Measurements from ENCODE around the gene CCR2.
"Not testable (repeated sequence)": the region's sequence is repeated elsewhere in the genome, so short reads cannot be mapped to it uniquely, and the experiment has no call there.

The CCR2 gene

GRCh38 chr3:46400000-46400734 is 46.3 kb downstream of the CCR2 start:
- DNase-seq (ENCODE audit: insufficient read length, low spot score) (no peak), FAIRE-seq (no peak)

- FAIRE-seq: no peak
These were observed 46.9 kb downstream of the CCR2 start for GRCh38 chr3:46400846-46401245.

DNA sequence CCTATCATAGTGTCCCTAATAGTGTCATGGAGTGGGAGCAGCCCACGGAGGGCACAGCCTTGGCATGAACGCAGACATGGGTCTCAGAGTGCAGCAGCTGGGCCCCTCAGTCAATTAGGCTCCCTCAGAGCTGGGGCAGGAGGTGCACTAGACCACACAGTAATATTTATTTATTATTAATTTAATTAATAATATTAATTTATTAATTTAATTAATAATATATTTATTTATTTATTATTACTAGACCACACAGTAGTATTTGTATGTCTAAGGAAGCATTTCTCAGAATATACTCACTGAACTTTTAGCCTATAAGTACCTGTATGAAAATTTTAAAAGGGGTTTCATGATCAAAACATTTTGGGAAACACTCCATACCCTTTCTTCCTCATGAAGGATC is 47.7 kb downstream of the CCR2 start:
- FAIRE-seq: no peak

More at GRCh38 chr3:46400846-46401245, 46.9 kb downstream of the CCR2 start:
- no peak for DNase-seq (ENCODE audit: insufficient read length, low spot score)

DNA sequence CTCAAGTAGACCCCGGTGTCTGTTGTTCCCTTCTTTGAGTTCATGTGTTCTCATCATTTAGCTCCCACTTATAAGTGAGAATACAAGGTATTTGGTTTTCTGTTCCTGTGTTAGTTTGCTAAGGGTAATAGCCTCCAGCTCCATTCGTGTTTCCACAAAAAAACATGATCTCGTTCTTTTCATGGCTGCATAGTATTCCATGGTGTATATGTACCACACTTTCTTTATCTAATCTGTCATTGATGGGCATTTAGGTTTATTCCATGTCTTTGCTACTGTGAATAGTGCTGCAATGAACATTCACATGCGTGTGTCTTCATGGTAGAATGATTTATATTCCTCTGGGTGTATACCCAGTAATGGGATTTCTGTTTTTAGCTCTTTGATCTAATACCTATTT is 49.0 kb downstream of the CCR2 start:
- FAIRE-seq; DNase-seq (ENCODE audit: insufficient read length, low spot score): not testable (repeated sequence)

More for the DNA sequence above, 47.7 kb downstream of the CCR2 start:
- DNase-seq (ENCODE audit: insufficient read length, low spot score): no peak

DNA sequence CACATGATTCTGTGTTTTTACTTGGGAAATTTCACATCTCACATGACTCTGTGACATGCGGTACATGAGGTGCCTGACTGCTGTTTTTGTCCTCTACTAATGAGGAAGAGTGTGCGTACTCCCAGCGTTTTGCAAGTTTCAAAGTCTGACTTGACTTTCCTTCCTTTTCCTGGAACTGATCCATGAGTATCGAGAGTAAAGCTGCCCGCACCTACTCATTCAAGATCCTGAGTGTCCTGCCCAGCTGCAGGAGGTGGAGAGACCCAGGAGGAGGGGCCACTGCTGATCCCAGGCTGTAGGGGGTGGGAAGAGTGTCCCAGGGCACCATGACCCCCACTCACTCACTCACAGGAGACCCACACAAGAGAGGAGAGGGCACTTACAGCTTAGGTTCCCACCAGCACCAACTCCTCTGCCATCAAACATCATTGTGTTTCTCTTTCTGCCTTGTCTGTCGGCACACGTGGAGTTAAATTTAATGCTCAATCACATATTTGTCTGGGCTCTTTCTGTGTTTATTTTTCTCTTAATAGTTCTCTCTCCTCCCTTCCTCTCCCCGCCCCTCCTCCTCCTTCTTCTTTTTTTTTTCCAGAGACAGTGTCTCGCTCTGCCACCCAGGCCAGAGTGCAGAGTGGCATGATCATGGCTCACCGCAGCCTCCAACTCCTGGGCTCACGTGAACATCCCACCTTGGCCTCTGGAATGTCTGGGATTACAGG is 51.5 kb downstream of the CCR2 start:
- no peak for DNase-seq (ENCODE audit: insufficient read length, low spot score)
- FAIRE-seq: no peak

DNA sequence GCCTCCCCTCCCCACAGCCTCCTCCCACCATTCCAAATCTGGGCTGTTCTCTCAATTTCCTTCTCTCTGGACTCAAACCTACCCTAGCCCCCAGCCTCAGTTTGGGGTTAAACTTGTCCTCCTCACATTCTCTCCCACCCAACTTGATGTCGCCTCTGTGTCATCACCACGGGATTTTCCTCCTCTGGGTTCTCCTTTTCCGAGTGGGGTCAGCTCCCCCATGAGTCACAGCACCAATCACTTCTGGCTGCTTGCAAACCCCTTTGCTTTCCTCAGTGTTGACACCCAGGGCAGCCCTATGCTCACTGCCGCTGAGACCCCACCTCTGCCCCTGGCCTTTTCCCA is 52.5 kb downstream of the CCR2 start:
- DNase-seq (ENCODE audit: insufficient read length, low spot score) (no peak), FAIRE-seq (no peak)

GRCh38 chr3:46406788-46407611 is 53.1 kb downstream of the CCR2 start, which contains the start of the genes CCR5AS and CCRL2:
Gene CCR5AS (minus strand): TSS chr3:46407066.
Gene CCRL2 (plus strand): TSS chr3:46407259. CDS start chr3:46408080, 821 bp downstream.
- peak; percentile 40 for DNase-seq (ENCODE audit: insufficient read length, low spot score)
- peak; percentile 72 for FAIRE-seq

DNA sequence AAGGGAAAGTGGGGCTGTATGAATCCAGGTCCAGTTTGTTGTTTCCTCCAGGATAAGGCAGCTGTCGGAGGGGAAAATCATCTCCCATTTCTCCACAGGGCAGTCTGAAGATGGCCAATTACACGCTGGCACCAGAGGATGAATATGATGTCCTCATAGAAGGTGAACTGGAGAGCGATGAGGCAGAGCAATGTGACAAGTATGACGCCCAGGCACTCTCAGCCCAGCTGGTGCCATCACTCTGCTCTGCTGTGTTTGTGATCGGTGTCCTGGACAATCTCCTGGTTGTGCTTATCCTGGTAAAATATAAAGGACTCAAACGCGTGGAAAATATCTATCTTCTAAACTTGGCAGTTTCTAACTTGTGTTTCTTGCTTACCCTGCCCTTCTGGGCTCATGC is 54.1 kb downstream of the CCR2 start:
- no peak for FAIRE-seq

GRCh38 chr3:46408853-46409252 is 54.9 kb downstream of the CCR2 start:
- no peak for DNase-seq (ENCODE audit: insufficient read length, low spot score)
- no peak for FAIRE-seq

More for the DNA sequence above, 54.1 kb downstream of the CCR2 start:
- DNase-seq (ENCODE audit: insufficient read length, low spot score): no peak

GRCh38 chr3:46409739-46410489 is 56.0 kb downstream of the CCR2 start:
- FAIRE-seq: no peak
- DNase-seq (ENCODE audit: insufficient read length, low spot score): no peak

Measured in GM19239 (cell line).